Gastrocnemius medialis (tissue), 4 donors: ENCODE data around the gene ALCAM. TPM values are rescaled to one million over a fixed set of nuclear protein-coding genes. Genes with fewer than 3 reads are reported as not detected.

Experiments
- ATAC-seq, 2 donors: fragments of 150-250 bp; one replicate each; pipeline ENCODE4 v1.9.1; 2016
- DNase-seq, 2 donors: peaks; one replicate each; pipeline ENCODE4 v3.0.0-alpha.2; 2019
- H3K27ac ChIP-seq, 4 donors: fragments of 200-600 bp; sonication (generic); 1 replicate in 1 of 4; 2 replicates in 3 of 4; pipeline ENCODE4 v1.5.1; 2016 to 2018; ENCODE audit warnings: mild to moderate bottlenecking in 2 of 4, moderate library complexity in 1 of 4
- H3K27me3 ChIP-seq, 3 donors: fragments of 200-600 bp; sonication (generic) in 2 of 3; 1 replicate in 1 of 3; 2 replicates in 2 of 3; pipeline versions ENCODE4 v1.5.1 to v1.6.0; 2016 to 2019; ENCODE audit warnings: mild to moderate bottlenecking in 1 of 3, moderate library complexity in 1 of 3
- H3K36me3 ChIP-seq, 2 donors: fragments of 200-600 bp; sonication (generic) in 1 of 2; one replicate each; pipeline ENCODE4 v1.5.1; 2017 to 2018
- H3K4me1 ChIP-seq, 2 donors: fragments of 200-600 bp; sonication (generic) in 1 of 2; one replicate each; pipeline ENCODE4 v1.5.1; 2016 to 2017; ENCODE audit warnings: mild to moderate bottlenecking in 2 of 2
- H3K4me3 ChIP-seq, 4 donors: fragments of 200-600 bp; sonication (generic) in 3 of 4; 1 replicate in 1 of 4; 2 replicates in 3 of 4; pipeline ENCODE4 v1.5.1; 2016 to 2019; ENCODE audit warnings: mild to moderate bottlenecking in 2 of 4
- H3K9me3 ChIP-seq, 3 donors: fragments of 200-600 bp; sonication (generic) in 2 of 3; 1 replicate in 1 of 3; 2 replicates in 2 of 3; pipeline ENCODE4 v1.5.1; 2016 to 2019
- POLR2A ChIP-seq, 2 donors: fragments of 450-650 bp; IDR thresholded peaks; one replicate each; pipeline ENCODE4 v1.6.1; 2017; ENCODE audit warnings: antibody characterized with exemption in 2 of 2, mild to moderate bottlenecking in 2 of 2, moderate library complexity in 2 of 2
- in situ Hi-C, 4 donors: fragments of 200-750 bp; cut with MboI; loops; one replicate each; pipeline versions ENCODE4 v1.15.0 to v1.8.0; 2017; ENCODE audit warnings: low sequenced_read_pairs in 4 of 4
- intact Hi-C: fragments of 100-400 bp; cut with DNase I; formaldehyde crosslinking; loops from one replicate; pipeline ENCODE4 v1.15.1; 2023; ENCODE audit warnings: low total_unique reads
- total RNA-seq, 4 donors: library from RNA; depleted of rRNA; stranded (reverse); fragments of >200 nt; gene quantifications; one replicate each; pipeline versions ENCODE4 v1.1.0 to v1.2.3, GENCODE V29; 2016
- TF ChIP-seq, protein P1 (sequence below), 5 experiments: fragments of 450-650 bp in 3 of 5; fragments of 200-600 bp in 2 of 5; sonication (generic) in 2 of 5; IDR thresholded peaks in 4 of 5; conservative IDR thresholded peaks in 1 of 5; 1 replicate in 4 of 5; 2 replicates in 1 of 5; pipeline ENCODE4 v1.5.1; 2016 to 2019; ENCODE audit warnings: antibody characterized with exemption in 5 of 5, mild to moderate bottlenecking in 3 of 5, moderate library complexity in 3 of 5

The ALCAM gene
- total RNA-seq, 4 donors from 2014 or later = 0.82 to 3.5 (median 1.6) TPM

DNA sequence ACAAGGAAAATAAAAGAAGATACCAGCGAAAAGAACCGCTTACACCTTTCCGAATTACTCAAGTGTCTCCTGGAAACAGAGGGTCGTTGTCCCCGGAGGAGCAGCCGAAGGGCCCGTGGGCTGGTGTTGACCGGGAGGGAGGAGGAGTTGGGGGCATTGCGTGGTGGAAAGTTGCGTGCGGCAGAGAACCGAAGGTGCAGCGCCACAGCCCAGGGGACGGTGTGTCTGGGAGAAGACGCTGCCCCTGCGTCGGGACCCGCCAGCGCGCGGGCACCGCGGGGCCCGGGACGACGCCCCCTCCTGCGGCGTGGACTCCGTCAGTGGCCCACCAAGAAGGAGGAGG is 325 bp downstream of the ALCAM start:
- ATAC-seq (no peak), DNase-seq (no peak)
- H3K4me1 ChIP-seq = peaks cover 25 to 36% of the 10 kb centered on the region in 2 donors
- intact Hi-C loops (no loop called here), in situ Hi-C loops (no loop called here)
- no peaks in the 10 kb centered on the region for H3K9me3 ChIP-seq
- H3K27ac ChIP-seq = no peak overlapping the region
- TF ChIP-seq, protein P1, sequence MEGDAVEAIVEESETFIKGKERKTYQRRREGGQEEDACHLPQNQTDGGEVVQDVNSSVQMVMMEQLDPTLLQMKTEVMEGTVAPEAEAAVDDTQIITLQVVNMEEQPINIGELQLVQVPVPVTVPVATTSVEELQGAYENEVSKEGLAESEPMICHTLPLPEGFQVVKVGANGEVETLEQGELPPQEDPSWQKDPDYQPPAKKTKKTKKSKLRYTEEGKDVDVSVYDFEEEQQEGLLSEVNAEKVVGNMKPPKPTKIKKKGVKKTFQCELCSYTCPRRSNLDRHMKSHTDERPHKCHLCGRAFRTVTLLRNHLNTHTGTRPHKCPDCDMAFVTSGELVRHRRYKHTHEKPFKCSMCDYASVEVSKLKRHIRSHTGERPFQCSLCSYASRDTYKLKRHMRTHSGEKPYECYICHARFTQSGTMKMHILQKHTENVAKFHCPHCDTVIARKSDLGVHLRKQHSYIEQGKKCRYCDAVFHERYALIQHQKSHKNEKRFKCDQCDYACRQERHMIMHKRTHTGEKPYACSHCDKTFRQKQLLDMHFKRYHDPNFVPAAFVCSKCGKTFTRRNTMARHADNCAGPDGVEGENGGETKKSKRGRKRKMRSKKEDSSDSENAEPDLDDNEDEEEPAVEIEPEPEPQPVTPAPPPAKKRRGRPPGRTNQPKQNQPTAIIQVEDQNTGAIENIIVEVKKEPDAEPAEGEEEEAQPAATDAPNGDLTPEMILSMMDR (IDR thresholded peaks at IDR 0.05 in 4 of 5, conservative IDR thresholded peaks at IDR 0.05 in 1 of 5) = no peak
- no peak for TF ChIP-seq POLR2A (IDR thresholded peaks at IDR 0.05)
- no peaks in the 10 kb centered on the region for H3K36me3 ChIP-seq
- peaks cover 30 to 64% (median 58%) of the 10 kb centered on the region in 3 donors for H3K27me3 ChIP-seq
- peak overlapping the region; percentile 55 to 88 (median 62) for H3K4me3 ChIP-seq

DNA sequence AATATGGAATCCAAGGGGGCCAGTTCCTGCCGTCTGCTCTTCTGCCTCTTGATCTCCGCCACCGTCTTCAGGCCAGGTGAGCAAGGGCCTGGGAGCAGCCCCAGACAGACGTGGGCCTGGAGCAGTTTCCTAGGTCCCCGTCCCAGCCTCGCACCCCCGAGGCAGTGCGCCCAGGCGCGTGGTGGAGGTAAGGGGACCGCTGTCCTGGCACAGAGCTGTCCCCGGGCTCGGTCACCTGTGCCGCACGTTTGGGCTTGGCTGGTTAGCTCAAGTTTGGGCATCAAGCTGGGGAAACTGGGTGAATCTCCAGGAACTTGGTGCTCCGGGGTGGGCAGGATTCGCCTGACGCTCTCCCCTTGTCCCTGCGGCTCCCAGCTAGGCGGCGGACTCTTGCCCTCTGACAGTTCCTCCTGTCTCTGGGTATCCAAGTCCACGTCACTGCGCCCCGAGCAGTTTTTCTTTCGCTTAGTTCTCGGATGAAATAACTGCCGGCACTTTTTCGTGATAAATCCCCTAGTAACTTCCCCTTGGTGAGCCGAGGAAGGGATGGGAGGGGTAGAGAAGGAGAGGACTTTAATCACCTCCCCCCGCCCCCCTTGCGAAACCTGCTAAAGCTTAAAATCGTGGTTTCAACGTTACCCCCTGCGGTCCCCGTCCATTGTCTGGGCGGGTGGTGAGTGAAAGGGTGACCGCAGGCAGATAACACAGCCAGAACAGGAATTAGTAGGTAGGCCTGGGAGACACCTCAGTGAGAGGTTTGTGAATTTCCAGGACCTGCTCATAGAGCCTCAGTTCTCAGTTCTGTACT is 901 bp downstream of the ALCAM start:
- ATAC-seq (peak in 1 of 2 donors; percentile 26), DNase-seq (peak in 1 of 2 donors; percentile 20)
- Histone ChIP-seq H3K9me3 (no peaks in the 10 kb centered on the region), H3K4me1 (peaks cover 25 to 36% of the 10 kb centered on the region in 2 donors), H3K4me3 (peak overlapping the region; percentile 55 to 88 (median 62)), H3K27me3 (peaks cover 30 to 64% (median 58%) of the 10 kb centered on the region in 3 donors), H3K36me3 (no peaks in the 10 kb centered on the region), H3K27ac (peak overlapping the region in 2 of 4 donors; percentile 1 to 48)
- intact Hi-C loops (no loop called here), in situ Hi-C loops (no loop called here)
- TF ChIP-seq, protein P1 (IDR thresholded peaks at IDR 0.05 in 4 of 5, conservative IDR thresholded peaks at IDR 0.05 in 1 of 5) = no peak
- peak in 1 of 2 donors; percentile 8 for TF ChIP-seq POLR2A (IDR thresholded peaks at IDR 0.05)

DNA sequence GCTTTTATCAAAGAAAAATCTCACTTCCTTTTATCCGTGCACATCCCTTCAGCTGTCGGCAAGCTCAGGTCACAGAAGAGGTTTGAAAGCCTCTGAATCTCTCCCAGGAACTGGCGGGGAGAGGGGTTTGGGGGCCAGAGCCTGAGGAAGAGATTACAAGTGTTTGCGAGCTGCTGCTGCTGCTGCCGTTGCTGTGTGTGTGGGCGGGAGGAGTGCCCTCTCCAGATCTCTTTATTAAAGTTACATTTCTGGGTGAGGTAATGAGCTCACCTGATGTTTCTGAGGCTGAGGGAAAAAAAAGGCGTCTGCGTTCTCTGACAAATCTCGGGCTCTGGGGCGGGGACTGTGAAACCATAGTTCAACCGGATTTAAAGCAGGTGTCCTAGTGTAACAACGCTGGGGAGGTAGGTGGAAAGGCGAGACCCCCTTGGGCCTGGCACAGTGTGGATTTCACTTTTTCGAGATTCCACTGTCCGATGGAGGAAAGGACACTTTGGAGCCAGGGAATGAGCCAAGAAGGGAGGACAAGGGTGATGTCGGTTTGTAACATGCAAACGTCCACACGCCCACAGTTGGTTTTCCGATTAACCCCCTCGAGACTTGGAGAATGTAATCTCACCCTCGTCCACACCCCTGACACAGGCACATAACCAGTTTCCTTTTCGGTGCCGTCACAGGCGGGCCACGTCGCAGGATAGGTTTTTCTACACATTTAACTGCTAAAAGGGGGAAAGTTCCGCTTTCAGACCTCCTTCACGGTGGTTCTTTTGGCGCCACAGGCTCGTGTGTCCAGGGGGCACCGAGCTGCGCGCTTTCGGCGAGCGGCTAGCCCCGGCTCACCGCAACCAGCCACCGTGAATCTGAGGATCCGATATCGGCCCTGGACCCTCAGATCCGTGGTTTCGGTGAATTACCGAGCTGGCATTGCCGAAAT is 2.1 kb downstream of the ALCAM start:
- H3K36me3 ChIP-seq = no peaks in the 10 kb centered on the region
- DNase-seq (no peak), ATAC-seq (no peak)
- H3K4me3 ChIP-seq = peak overlapping the region; percentile 55 to 88 (median 62)
- peaks cover 30 to 61% (median 54%) of the 10 kb centered on the region in 3 donors for H3K27me3 ChIP-seq
- H3K27ac ChIP-seq = peak overlapping the region in 3 of 4 donors; percentile 1 to 48 (median 12)
- TF ChIP-seq, protein P1 (IDR thresholded peaks at IDR 0.05 in 4 of 5, conservative IDR thresholded peaks at IDR 0.05 in 1 of 5) = no peak
- TF ChIP-seq POLR2A (IDR thresholded peaks at IDR 0.05) = no peak
- in situ Hi-C loops (no loop called here), intact Hi-C loops (no loop called here)
- H3K4me1 ChIP-seq = peaks cover 25 to 36% of the 10 kb centered on the region in 2 donors
- H3K9me3 ChIP-seq = no peaks in the 10 kb centered on the region

DNA sequence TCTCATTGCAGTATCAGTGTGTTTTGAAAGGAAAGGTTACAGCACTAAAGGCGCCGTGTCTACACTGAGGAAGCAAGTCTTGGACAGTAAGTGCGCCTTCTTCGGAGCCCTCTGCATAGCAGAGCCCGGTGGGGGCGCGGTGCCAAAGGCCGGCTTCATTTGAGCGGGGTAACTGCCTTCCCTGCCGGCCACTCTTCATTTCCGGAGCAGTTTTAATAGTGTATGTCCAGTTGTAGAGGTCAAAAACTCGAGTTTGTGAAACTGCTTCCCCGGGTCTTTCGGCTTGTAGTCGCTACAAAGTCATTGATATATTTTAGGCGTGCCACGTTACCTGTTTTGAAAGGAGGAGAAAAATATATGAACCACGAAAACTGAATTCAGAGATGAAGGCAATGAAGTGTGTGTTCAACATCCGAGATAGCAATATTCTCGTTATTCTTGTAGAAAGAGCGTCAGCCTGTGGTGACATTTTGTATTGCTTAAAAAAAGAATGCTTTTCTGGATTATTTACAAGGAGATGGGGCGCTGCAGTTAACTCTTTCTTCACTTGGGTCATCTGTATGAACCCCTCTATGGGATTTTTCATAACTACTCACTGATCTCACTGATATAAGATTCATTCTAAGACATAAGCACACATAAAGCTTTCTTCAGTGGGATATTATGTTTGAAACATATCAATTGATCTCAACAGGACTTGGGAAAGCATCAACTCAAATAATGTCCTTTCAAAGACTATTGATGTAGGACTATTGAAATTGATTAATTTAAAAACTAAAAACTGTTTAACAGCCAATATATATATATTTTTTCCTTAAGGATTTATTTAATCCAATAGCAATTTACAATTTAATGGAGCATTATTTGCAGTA is 3.0 kb downstream of the ALCAM start:
- in situ Hi-C loops (no loop called here), intact Hi-C loops (no loop called here)
- ATAC-seq = peak in 1 of 2 donors; percentile 39
- DNase-seq = peak in 1 of 2 donors; percentile 35
- TF ChIP-seq, protein P1 (IDR thresholded peaks at IDR 0.05 in 4 of 5, conservative IDR thresholded peaks at IDR 0.05 in 1 of 5) = peak in 3 of 5 experiments; percentile 19 to 32 (median 27)
- no peak for TF ChIP-seq POLR2A (IDR thresholded peaks at IDR 0.05)
- peak overlapping the region; percentile 55 to 88 (median 62) for H3K4me3 ChIP-seq
- no peaks in the 10 kb centered on the region for H3K9me3 ChIP-seq
- peaks cover 25 to 36% of the 10 kb centered on the region in 2 donors for H3K4me1 ChIP-seq
- H3K36me3 ChIP-seq = no peaks in the 10 kb centered on the region
- peak overlapping the region in 2 of 4 donors; percentile 12 to 48 for H3K27ac ChIP-seq
- H3K27me3 ChIP-seq = peaks cover 30 to 57% (median 51%) of the 10 kb centered on the region in 3 donors
